HG03558 (cell line): ENCODE measurements around the gene BSCL2.
A peak's percentile ranks its signal among the peaks of the same experiment; 100 is the strongest.
"Not testable (repeated sequence)": the region's sequence is repeated elsewhere in the genome, so short reads cannot be mapped to it uniquely, and the experiment has no call there.

Experiments used
- ATAC-seq: cut with Tn5 transposase; IDR thresholded peaks from one replicate; pipeline ENCODE4 v1.9.1; 2021; ENCODE audit warnings: moderate number of reproducible peaks; ENCODE audit not compliant: unreplicated experiment; ENCODE audit errors: extremely low read depth

Gene BSCL2

GRCh38 chr11:62689421-62690183 is 17.6 kb downstream of the BSCL2 start, which contains the start of gene LRRN4CL:
TSS of gene LRRN4CL (minus strand) at chr11:62689530. CDS start at chr11:62688508, 1,022 bp downstream.
- no peak for ATAC-seq

- ATAC-seq = no peak
Observed at GRCh38 chr11:62688491-62688890, 18.7 kb downstream of the BSCL2 start.

GRCh38 chr11:62687508-62688396 is 19.5 kb downstream of the BSCL2 start:
- no peak for ATAC-seq

- ATAC-seq = no peak
Observed at GRCh38 chr11:62682518-62682917, 24.7 kb downstream of the BSCL2 start.

GRCh38 chr11:62680825-62681240 is 26.4 kb downstream of the BSCL2 start:
- no peak for ATAC-seq

- ATAC-seq = no peak
Observed at GRCh38 chr11:62678770-62679696, 28.2 kb downstream of the BSCL2 start, which contains the start of gene UBXN1. TSS of gene UBXN1 (minus strand) at chr11:62679073. CDS start at chr11:62678923, 150 bp downstream.

- ATAC-seq = no peak
Observed at GRCh38 chr11:62678433-62678769, 28.8 kb downstream of the BSCL2 start.

- no peak for ATAC-seq
Observed at GRCh38 chr11:62677714-62678113, 29.5 kb downstream of the BSCL2 start.

GRCh38 chr11:62677156-62677555 is 30.1 kb downstream of the BSCL2 start:
- ATAC-seq = no peak

- ATAC-seq = no peak
Observed at GRCh38 chr11:62676698-62677097, 30.5 kb downstream of the BSCL2 start.

GRCh38 chr11:62675415-62675814 is 31.8 kb downstream of the BSCL2 start:
- not testable (repeated sequence) for ATAC-seq

GRCh38 chr11:62673196-62673525 is 34.1 kb downstream of the BSCL2 start:
- no peak for ATAC-seq

- ATAC-seq = no peak
Observed at GRCh38 chr11:62671608-62672389, 35.4 kb downstream of the BSCL2 start, which contains the start of the genes LBHD1 and UQCC3. TSS of gene LBHD1 (minus strand) at chr11:62672267. CDS start at chr11:62670031, 2,236 bp downstream. TSS of gene UQCC3 (plus strand) at chr11:62671673. CDS start at chr11:62671746, 73 bp downstream.

GRCh38 chr11:62671236-62671607 is 36.0 kb downstream of the BSCL2 start:
- no peak for ATAC-seq

- no peak for ATAC-seq
Observed at GRCh38 chr11:62669420-62670161, 37.6 kb downstream of the BSCL2 start.

- no peak for ATAC-seq
Observed at GRCh38 chr11:62667460-62667859, 39.8 kb downstream of the BSCL2 start.

- ATAC-seq = no peak
Observed at GRCh38 chr11:62666259-62666926, 40.8 kb downstream of the BSCL2 start.

- peak; percentile 17 for ATAC-seq
Observed at GRCh38 chr11:62665599-62666258, 41.5 kb downstream of the BSCL2 start.
